ENCODE data around the gene GPR139.

Gene GPR139

GRCh38 chr16:20051611-20052010, 22.1 kb downstream of the GPR139 start:
- no peak for DNase-seq

DNA sequence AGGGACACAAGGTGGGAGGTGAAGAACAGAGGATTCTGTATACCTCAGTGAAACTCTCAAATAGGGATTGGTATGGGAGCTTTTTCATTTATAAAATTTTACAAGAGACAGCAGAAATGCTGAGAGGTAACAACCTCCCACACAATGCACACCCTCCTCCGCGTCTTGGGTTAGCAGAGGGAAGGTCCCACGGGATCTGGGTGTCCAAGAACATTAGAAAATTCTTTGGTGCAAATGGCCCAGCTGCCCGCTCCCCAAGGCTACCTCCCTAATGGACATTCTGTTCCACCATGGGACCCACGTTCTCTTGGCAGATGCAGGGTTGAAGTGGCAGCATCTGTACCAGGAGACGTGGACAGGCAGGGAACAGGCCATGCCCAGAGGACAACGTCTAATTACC, 22.5 kb downstream of the GPR139 start:
- DNase-seq, result no peak

DNA sequence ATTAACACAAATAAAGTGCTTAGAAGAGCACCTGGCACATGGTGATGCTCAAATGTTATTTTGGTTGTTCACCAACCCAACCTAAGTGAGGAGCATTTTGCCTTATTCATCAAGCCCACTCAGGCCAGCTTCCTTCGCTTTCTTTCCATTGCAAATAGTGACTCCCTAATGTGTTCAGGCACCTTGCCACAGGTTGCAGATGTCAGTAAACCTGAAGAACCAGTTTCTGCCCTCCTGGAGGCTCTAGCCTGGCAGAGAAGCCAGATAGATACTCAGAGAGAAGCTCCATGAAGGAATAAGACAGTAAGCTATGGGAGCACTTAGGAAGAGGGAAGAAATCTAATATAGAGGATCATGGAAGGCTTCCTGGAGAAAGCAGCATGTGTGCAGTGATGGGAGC, 23.9 kb downstream of the GPR139 start:
- DNase-seq, result no peak

- DNase-seq, result no peak
These were observed 27.8 kb downstream of the GPR139 start for GRCh38 chr16:20045886-20046285.

- no peak for DNase-seq
These were observed 30.8 kb downstream of the GPR139 start for GRCh38 chr16:20042848-20043247.

DNA sequence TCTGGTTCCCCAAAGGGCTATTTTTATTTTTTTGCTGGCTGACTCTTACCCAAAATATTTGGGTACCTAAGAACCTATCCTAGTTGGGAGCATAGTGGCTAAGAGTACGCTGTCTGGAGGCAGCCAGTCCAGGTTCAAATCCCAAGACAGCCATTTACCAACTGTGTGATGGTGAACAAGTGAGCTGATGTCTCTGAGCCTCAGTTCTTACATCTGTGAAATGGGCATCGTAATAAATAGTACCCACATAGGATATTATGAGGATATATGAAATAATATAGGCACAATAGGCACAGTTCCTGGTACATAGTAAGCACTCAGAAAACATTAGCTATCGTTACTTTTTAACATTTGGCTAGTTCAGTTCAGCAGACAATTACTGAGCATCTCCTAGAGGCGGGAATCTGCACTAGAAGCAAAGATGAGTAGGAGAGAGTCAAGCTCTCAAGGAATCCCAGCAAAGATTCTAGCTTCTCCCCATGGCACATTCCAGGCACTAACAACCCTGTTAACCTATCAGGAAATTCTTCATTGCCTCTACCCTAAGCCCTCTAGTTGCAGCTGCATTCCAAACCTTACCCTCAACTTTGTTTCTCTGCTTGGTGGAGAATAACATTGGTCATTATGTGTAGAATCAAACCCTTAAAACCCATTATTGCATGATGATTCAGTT, 31.6 kb downstream of the GPR139 start:
- no peak for DNase-seq

DNA sequence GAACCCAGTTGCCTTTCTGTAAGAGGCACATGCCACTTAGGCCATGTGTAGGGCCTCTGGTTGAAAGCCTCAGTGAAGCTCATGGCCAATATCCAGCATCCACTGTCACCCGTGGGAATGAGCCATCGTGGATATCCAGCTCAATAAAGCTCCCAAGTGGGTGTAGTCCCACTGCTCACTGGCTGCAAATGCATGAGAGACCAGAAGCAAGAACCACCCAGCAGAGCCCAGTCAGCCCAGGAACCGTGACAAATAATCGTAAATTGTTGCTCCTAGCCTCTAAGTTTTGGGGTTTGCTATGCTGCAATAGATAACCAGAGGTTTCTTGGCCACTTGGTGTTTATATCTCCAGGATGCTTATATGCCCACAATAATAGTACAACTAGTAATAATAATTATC, 33.7 kb downstream of the GPR139 start:
- DNase-seq, result no peak

DNA sequence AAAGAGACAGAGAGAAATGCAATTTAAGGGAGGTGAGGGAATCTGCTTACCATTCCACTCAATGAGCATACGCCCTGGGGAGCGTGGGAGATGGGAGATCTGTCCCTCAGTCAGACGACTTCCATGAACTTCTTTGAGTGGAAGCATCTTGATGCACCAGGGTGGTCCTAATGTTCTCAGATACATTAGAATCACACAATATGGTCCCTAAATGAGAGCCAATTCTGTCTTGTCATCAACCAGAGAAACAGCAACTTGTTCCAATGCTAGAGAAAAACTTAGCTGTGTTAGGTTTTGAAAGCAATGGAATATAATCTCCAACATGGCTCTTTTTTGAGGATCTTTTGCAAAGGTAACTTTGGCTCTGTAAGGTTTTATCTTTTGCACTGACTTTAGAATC, 44.1 kb downstream of the GPR139 start:
- DNase-seq, result no peak

GRCh38 chr16:20026361-20027072, 47.2 kb downstream of the GPR139 start:
- no peak for DNase-seq

DNA sequence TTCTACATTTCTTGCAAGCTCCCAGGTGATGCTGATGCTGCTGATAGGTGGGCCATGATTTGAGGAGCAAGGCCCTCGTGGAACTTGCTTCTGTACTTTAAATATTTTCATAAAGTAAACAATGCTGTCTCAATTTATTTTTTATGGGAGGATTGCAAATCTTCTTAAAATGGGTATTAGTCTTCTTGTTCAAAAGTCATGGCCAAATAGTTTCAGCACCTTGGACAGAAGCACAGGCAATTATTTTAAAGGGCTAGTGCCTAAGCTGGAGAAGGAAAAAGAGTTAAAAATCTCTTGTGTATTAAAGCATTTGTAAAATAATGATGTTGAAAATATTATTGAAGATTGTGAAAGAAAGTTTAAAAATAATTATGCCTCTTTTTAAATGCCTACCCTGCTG, 50.5 kb downstream of the GPR139 start:
- DNase-seq, result no peak

DNA sequence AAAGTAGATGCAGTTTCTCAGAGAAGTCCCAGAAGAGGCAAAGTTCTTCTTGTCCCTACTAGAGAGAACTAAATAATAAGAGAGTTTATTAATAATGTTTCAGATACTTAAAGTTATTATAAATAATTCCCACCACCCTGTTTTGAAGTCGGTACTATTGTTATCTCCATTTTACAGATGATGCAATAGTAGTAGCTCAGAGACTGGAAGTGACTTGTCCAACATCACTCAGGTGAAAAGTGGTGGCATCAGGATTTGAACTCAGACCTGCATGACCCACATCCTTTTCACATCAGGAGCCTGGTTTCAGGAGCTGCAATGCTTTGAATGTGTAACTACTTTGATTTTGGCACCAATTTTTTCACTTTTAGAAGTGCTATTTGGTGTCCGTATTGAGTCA, 52.7 kb downstream of the GPR139 start:
- no peak for DNase-seq

DNA sequence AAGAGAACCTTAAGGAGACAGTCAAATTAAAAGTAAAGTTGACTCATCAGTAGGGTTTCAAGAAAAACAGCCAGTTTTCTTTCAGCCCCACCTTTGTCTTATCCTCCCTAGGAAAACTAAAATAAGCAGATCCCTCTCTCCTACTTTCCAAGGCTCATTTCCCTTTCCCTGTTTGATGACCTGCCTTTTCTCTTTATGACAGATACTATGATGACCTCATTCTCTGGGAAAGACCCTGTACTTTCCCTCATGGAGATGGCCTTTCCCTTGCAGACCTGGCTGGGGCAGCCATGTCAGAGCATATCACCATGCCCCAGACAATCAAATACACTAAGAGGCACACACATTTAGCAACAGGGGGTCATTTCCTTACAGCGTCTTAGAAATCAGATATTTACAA, 53.6 kb downstream of the GPR139 start:
- no peak for DNase-seq

- no peak for DNase-seq
These were observed 57.5 kb downstream of the GPR139 start for GRCh38 chr16:20016234-20016633.

- no peak for DNase-seq
These were observed 68.8 kb downstream of the GPR139 start for GRCh38 chr16:20004931-20005330.

DNA sequence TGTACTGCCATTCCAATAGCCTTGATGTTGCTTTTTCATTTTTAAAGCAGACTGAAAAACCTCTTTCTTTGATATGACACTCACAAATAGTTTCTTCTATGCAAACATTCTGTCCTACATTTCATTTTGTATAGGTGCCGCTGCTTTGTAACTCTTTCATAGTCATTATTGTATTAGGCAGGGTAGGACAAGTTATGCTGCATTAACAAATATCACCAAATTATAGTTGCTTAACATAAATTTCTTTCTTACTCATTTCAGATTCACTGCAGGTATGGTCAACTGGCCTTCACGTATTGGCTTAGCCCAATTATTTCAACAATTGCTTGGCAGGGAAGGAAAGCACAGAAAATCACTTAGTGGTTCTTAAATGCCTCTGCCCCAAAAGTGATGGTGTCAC, 70.8 kb downstream of the GPR139 start:
- DNase-seq, result no peak

DNA sequence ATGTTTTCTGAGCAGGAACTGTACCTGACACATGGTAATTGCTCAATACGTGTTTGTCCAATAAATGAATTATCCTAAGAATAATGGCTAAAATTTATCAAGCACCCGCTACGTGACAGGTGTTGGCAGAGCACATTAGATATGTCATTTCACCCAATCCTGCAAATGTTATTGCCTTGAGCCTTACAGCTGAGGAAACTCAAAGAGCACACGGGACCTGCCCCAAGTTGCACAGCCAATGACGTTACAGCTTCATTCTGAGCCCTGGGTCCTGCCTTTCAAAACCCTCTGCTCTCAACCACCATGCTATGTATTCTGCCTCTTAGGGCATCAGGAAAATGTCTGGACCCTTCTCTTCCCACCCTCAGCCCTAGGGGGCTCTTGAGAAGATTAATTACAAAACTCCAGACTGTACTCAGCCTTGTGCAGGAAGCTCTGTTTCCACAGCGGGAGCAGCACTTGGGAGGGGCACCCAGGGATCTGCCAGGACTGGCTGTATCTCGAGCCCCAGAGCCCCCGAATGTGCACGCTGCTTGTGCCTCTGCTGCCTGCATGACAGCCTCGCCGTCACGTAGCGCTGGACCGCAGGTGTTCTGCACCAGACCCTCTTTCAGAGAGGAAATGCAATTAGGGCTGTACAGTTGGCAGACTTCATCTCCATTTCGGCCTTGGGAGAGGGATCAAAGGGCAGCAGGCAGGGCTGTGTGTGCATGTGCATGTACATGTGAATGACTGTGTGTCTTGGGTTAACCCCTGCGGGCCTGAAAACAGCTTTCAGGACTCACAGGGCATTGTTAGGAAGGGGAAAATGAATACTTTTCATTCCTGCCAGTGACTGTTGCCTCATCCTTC, 71.6 kb downstream of the GPR139 start:
- no peak for DNase-seq

DNA sequence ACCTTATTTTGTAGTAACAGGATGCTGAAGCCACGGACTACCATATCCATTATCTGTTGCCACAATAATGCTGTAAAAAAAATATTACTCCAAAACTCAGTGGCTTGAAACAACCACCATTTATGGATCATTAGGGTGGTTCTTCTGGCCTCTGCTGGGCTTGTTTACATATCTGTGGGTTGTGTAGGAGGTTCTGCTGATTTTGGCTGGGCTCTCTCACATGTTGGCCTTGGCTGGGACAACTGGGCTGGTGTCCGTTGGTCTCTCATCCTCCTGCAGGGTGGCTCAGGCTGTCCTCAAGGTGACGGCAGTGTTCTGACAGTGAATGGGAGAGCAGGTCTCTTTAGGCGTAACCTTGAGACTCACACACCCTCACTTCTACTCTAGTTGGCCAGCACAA, 76.0 kb downstream of the GPR139 start:
- DNase-seq, result no peak

GRCh38 chr16:19997264-19997663, 76.4 kb downstream of the GPR139 start:
- DNase-seq, result no peak

- DNase-seq, result no peak
These were observed 79.1 kb downstream of the GPR139 start for GRCh38 chr16:19994466-19995170.

GRCh38 chr16:19991614-19992013, 82.1 kb downstream of the GPR139 start:
- no peak for DNase-seq

DNA sequence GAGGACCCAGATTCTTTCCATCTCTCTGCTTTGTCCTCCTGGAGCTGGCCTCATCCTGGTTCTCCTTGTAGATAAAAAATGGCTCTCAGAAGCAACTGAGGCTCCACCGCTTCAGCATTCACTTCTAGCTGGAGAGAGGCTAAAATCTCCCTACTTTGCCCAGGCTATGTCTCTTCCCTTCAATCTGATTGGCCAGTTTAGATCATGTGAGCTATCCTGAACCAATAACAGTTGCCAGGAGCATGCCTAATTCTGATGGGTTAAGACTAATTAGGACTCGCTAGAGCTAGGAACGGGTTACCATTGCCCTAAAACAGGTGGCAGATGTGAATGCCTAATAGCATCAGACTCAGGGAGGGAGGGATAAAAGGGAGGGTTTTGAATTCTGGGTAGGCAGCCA, 89.6 kb downstream of the GPR139 start:
- no peak for DNase-seq

All from activated CD8-positive, alpha-beta memory T cell treated with anti-CD3 and anti-CD28 coated beads, Interleukin-2, amount 50 U/mL, for 4 hours (primary cell).